Effector CD8-positive, alpha-beta T cell (primary cell): ENCODE data around the gene RHOU.
"Not testable (repeated sequence)": the region's sequence is repeated elsewhere in the genome, so short reads cannot be mapped to it uniquely, and the experiment has no call there.

ENCODE experiments used
- DNase-seq: peaks from one replicate; lab custom pipeline; 2025; lab: John Stamatoyannopoulos, UW

The RHOU gene

DNA sequence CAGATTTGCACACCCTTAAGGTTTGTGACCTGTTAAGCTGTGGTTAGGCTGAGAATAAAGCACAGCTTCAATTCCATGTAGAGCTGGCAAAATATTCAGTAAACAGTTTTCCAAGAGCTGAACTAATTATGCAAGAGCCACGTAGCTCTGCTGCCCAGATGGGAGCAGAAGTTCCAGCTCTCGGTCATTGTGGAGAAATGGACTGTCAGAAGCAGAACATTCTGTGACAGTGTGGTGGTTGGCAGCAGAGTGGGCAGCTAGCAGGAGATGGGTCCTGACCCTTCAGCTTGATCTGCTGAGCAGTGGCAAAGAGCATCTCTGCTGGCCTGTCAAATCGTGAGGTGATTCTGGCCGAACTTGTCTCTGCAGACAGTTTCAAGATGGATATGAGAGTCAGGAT is 23.2 kb downstream of the RHOU start:
- DNase-seq, result no peak

DNA sequence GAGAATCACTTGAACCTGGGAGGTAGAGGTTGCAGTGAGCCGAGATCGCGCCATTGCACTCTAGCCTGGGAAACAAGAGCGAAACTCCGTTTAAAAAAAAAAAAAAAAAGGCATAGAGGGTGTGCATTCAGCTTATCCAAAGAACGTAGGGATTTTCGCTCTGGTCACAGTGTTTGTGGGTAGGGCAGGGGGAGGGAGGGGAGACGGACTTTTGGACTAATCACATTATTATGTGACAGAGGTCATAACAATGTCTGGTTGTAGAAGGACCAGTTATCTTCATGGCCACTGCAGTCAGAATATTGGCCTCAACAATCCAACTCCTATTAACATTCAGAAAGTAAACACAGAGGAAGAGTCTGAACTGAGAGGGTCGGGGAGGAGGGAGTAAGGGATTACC is 25.7 kb downstream of the RHOU start:
- DNase-seq, result no peak

DNA sequence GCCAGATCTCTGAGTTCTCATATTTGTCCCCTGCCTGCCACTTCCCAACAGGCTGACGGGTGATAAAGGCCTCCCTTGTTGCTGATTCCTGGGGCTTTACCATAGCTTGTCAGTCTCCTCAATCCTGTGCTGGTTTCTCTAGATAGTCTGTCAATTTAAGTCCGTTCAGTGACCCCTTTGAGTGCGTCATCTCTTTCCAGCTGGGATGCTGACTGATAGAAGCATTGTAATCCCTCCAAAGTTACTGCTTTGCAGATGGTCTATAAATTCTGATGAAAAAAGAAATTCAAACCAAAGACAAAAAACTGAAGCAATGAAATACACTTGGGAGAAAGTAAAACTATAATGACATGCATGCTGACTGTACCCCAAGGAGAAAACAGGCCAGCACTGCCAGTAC is 28.3 kb downstream of the RHOU start:
- DNase-seq, result no peak

DNA sequence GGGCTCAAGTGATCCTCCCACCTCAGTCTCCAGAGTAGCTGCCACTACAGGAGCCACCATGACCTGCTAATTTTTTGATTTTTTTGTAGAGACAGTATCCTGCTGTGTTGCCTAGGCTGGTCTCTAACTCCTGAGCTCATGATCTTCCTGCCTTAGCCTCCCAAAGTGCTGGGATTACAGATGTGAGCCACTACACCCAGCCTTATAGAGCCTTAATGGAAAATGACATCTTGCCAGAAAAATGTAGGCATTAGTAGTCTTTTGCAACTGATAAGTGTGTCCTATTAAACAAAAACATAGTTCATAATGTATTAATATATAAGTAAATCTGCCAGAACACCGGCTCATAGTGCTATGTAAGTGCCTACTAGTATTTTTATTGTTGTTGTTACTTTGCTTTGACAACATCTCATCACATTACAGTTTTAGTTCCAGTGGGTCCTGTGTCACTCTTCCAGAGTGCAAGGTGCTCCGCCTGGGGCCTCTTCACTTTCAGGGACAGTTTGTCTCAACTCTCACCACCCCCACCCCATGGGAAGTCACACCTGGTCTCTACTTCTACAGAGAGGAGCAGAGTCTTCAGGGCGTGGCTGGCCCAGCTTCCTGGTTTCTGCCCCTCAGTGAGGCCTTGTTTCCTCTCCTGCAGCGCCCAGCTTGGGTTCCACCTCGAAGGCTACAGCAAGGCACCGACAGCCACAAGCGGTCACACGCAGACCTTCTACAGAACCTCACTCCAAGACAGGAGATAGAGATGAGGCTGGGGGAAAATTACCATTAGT is 30.1 kb downstream of the RHOU start:
- no peak for DNase-seq

DNA sequence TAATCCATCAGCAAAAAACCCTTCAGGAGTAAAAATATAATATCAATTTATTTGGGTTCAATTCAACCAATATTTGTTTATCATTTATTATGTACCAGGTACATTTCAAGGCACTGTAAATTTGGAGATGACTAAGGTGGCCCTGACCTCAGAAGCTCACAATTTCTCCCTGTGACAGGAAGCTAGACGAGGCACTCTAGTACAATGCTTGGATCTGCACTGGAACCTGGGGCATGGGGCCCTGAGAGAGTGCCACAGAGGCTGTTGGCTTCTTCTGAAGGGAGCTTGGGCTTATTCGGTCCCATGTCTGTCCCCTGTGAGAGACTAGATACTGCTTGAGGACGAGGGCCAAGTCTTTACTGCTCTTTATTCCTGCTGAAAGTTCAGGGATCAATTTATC is 31.5 kb downstream of the RHOU start:
- DNase-seq, result no peak

DNA sequence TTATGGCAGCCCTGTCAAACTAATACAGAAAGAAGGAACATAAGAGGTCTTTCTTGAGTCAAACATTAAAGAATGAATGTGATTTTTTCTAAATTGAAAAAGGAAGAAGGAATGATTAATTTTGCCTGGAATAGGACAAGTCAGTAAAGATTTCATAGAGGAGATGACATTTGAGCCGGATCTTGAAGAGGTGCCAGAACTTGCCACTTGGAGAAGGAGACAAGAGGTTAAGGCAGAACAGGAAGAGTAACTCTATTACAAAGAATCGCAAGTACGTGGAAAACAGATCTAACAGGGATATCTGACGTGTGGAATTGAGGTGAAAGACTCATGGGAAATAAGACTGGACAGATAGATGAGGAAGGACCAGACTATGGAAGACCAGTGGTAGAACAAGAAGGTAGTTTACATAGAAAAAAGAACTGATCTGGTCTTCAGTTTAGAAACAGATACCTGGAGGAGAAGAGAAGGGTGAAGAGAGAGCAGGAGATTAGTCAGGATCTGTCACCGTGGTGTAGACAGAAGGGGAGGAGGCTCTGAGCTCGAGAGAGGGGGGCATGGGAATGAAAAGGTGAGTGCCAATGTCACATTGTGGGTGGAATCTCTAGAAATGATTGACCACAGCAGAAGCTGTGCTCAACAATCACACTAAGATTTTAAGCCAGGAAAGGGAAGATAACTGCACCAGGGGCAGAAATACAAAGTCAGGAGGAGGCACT is 32.5 kb downstream of the RHOU start:
- DNase-seq, result no peak

DNA sequence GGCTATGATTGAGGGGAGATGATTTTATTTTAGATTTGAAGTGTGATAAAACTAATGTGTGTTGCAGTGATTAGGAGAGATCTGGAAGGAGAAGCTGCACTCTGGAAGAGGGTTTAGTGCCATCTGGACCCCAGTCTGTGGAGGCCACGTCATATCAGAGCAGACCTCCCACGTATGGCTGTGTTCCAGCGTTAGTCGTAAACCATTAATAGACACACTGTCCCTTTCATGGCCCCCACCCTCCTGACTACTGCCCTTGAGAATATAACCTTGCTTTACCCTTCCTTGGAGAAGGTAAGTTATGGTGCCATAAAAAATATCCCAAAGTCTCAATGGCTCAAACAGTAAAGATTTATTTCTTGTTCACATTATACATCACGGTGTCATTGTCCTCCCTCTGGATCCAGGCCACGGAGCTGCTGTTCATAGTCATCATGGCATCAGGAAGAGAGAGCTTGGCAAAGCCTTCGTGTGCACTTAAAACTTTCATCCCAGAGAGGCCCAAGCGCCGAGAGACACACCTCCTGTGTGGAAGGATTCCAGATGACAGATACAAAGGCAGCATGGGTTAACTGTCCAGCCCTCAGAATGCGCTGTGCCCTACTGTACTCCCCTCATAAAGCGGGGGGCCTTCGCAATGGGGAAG is 33.2 kb downstream of the RHOU start:
- no peak for DNase-seq

DNA sequence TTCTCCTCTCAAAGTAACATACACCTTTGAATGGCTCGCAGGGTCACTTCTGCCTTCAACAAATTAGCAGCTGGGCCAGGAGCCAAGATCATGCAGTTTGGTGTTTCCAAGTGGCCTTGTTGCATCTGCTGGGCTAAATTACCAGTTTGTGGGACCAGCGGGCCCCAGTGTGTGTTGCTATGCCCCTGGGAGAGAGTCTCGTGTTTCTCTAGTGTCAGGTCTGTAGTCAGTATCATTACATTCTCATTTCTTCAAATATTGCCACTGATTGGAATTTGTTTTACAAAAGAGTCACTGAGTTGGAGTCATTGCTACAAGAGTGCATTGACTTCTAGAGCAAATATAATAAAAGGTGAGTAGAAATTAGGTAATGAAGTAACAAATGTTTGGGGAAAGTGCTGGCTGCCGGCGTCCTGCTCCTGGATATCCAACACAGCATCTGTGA is 35.5 kb downstream of the RHOU start:
- no peak for DNase-seq

DNA sequence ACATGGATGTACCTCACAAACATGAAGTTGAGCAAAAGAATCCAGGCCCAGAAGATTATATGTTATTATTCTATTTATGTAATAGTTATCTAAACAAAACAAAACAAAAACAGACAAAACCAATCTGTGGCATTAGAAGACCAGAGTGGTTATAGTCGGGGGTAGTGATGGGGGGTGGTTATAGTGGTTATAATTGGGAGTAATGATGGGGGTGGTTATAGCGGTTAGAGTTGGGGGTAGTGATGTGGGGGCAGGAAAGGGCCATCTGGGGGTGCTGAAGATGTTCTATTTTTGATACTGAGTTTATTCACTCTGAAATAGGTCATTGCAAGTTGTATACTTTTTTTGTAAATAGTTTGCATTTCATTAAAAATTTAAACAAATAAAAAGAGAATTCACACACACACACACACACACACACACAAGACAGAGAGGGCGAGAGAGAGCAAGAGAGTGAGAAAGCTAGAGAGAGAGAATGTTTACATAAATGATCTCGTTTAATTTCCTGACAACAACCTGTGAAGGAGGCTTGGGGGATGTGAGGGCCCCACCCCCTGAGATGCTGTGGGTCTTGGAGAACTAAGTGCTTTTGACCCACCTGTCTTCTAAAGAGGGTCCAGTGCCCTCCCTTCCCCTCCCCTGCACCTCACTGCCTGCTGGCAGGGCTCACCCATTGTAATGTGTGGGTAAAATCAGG is 37.4 kb downstream of the RHOU start:
- DNase-seq, result no peak

DNA sequence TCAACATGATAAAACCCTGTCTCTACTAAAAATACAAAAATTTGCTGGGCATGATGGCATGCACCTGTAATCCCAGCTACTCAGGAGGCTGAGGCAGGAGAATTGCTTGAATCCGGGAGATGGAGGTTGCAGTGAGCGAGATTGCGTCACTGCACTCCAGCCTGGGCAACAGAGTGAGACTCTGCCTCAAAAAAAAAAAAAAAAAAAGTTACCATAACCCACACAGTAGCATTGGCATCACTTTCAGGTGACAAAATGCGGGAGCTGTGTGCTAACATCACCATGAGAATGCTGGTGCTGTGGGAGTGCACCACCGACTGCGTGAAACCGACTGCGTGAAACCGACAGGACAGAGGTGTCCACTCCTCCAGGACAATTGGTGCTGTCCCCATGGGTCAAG is 40.7 kb downstream of the RHOU start:
- DNase-seq, result not testable (repeated sequence)

DNA sequence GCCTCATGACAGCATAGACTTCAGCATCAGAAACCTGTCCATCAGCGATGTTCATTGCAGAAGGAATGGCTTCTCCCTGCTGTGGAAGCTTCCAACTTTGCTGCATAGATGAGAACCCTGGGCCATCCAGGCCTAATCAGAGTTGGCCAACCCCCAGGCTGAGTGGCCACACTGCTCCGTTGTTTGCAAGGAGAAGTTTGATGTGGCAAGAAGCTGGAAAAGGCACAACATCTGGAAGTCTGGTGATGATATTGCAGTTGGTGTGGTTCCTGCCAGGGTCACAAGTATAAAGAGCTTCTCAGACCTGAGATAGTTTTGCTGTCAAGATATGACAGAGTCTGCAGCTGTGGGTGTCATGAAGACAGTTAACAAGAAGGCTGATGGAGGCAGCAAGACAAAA is 41.2 kb downstream of the RHOU start:
- no peak for DNase-seq

DNA sequence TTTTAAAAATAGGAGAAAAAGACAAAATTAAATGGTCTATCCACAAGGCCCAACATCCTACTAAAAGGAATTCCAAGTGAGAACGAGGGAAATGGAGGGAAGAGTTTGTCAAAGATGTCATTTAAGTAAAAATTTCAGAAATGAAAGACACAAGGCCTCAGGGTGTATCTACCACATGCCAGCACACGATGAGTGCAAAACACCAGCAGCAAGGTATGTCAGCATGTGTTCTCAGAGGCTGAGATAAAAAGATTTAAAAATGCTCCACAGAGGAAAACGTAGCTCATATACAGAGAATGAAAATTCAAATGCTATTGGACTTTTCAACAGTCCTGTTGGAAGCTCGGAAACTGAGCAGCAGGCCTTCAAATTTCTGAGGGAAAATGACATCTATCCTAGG is 42.0 kb downstream of the RHOU start:
- DNase-seq, result no peak

DNA sequence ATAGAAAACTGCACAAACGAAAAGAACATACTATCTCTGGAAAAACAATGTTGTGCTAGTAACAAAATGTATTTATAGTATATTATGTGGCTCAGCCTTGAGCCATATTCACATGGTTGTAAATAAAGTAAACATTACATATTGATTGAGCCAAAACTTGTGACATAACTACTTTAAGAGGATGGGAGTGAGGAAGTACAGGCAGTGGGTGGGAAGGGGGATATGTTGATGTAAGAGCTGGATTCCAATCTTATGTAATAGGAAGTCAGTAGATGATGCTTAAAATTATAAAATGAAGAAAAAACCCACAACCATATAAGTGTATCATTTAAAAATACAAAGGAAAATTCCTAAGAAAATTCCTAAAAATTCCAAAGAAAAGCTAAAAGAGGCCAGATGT is 42.7 kb downstream of the RHOU start:
- no peak for DNase-seq

DNA sequence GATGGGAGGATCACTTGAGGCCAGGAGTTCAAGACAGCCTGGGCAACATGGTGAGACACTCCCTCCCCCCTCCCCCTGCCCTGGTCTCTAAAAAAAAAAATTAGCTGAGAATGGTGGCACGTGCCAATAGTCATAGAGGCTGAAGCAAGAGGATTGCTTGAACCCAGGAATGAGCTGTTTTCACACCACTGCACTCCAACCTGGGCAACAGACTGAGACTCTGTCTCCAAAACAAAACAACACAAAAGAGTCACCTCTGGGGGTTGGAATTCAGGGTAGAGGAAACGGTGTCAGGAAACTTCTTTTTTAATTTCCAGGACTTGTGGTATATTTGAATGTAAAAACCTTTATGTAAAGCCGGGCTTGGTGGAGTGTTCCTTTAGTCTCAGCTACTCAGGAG is 43.2 kb downstream of the RHOU start:
- DNase-seq, result no peak

DNA sequence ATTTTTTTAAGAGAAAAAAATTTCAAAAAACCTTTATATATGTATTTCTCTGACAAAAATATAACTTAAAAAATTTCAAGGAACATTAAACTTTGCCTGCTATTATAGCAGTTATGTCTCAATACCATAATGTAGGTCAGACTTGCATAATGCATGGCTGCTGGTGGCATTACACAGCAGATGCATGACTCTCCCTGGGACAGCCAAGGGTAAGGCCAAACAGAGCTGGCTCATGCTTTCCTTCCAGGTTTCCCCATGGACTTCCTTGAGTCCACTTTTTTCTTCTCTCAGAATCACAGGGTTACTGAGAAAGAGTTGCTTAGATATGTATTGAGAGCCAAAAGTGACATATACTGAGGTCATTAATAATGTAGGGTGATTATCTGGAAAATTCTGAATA is 43.7 kb downstream of the RHOU start:
- DNase-seq, result no peak

DNA sequence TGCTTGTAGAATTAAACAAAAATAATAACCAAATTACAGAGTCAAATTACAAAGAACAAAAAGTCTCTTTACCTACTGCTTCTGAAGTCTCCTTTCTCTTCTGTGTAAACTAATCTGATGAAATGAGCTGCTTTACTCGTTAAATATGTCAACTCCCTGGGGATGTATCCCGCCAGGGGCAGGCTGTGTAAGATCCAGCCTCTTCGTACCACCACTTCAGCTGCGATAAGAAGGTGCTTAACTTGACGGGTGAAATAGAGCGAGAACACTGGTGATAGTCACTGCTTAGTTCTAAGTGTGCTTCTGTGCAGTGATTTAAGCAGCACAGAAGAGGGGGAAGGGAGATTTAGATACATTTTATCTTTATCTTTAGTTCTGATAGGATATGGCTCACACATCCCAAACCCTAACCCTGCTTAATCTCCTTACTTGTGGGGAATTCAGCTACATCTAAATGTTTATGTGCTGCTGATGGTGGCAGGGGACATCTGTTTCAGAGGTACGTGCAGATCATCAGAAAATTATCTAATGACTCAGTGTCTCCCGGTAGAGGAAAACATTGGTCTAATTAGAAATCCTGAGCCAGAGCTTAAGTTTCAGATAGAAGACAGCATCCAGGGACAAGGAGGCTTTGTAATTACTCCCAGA is 46.0 kb downstream of the RHOU start:
- DNase-seq, result no peak

DNA sequence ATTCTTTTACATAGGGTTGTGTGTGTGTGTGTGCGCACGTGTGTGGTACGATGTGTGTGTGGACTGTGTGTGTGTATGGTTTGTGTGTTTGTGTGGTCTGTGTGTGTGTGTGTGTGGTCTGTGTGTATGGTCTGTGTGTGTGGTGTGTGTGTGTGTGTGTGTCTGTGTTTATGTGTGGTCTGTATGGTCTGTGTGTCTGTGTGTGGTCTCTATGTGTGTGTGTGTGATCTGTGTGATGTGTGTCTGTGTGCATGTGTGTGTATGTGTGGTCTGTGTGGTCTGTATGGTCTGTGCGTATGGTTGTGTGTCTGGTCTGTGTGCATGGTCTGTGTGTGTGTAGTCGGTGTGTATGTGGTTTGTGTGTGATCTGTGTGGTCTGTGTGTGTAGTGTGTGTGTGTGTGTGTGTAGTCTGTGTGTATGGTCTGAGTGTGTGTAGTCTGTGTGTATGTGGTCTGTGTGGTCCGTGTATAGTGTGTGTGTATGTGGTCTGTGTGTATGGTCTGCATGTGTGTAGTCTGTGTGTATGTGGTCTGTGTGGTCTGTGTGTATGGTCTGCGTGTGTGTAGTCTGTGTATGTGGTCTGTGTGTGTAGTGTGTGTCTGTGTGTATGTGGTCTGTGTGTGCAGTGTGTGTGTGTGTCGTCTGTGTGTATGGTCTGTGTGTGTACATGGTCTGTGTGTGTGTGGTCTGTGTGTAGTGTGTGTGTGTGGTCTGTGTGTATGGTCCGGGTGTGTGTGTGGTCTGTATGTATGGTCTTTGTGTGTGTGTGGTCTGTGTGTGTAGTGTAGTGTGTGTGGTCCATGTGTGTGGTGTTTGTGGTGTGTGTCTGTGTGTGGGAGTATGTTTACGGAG is 46.8 kb downstream of the RHOU start:
- DNase-seq, result no peak

DNA sequence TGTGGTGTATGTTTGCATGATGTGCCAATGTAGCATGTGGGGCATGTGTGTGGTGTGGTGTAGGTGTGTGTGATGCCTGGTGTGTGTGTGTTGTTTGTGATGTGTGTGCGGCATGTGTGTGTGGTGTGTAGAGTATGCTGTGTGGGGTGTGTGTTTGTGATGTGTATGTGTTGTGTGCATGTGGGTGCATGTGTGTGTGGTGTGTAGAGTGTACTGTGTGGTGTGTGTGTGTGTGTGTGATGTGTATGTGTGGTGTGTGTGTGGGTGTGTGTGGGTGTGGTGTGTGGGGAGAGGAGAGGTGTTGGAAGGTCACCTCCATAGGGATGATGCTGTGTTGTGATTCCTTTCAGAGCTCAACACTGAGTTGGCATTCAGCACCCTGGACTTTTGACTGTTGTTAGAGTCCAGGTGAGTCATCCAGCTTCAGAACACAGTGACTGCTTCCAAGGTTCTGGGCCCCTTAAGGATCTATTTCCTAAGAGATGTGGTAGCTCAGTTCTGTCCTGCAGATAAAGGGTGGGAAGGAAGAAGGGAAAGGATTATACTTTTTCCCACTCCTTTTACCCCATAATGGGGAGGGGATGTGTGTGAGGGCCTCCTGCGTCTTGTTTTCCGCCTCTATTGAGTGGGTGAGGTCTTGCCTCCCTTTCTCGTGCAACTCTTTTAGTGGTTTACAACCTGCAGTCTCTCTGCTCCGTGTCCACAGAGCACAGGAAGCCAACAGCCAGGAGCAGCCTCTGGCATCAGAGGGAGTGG is 47.6 kb downstream of the RHOU start:
- DNase-seq, result no peak

DNA sequence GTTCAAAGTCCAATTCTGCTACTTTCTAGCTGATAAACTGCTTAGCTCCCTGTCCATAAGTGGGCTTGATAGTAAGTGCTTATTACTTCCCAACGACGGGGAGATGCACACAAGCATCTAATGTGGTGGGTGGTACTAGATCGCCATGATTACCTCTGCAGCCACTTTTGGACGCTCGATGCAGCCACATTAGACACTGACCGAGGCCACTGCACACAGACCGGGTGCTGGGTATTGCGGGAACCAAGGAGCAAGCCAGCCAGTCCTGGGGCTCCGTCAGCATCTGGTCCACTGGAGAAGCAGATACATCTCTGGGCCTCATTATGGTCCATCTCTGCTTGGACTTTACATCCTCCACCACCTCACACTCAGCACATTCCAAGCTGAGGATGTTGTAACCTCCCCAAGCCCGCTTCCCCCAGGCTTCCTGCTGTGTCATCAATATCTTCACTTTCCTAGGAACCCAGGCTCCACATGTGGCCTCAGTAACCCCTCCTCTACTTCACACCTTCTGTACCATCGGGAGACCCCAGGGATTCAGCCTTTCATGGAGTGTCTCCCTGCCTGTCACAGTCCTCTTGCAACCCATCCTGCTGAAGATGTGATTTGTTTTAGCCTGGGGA is 48.2 kb downstream of the RHOU start:
- DNase-seq, result no peak

DNA sequence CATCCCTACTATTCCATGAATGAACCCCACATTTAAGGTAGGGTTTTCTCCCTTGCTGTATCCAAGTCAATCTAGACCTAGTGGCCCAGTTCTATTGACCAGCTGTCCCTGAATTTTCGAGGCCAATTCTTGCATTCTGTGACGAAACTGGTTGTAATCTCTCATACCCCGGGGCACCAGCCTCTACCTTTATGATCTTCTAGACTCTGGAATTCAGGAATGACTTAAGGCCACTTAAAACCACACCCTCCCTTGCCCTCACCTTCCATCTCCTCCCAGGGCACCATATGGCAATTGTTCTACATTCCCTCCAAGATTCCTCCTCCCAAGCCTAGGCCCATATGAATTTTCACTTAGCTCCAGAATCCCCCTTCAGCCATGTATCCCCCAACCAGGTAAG is 48.9 kb downstream of the RHOU start:
- no peak for DNase-seq
